Measurements from ENCODE around the gene MAPKAP1.

Gene MAPKAP1

GRCh38 chr9:125472562-125472925 lies 234.5 kb downstream of the MAPKAP1 start:
- H3K27me3 ChIP-seq: no peaks in the 10 kb centered on the region
- H3K4me3 ChIP-seq: no peak overlapping the region
- H3K4me2 ChIP-seq: no peak overlapping the region
- H3K4me1 ChIP-seq: no peaks in the 10 kb centered on the region
- no peaks in the 10 kb centered on the region for H3K9me3 ChIP-seq (replicated peaks in 1 of 11)
- TF ChIP-seq Cebpa-rat (IDR thresholded peaks at IDR 0.05): no peak
- H3K9ac ChIP-seq: no peak overlapping the region
- H3K36me3 ChIP-seq: peaks cover 20 to 96% (median 56%) of the 10 kb centered on the region in 11 experiments; a peak in 21 of 22 replicates
- H4K20me1 ChIP-seq: peaks cover 0 to 29% (median 8%) of the 10 kb centered on the region in 11 experiments; a peak in 10 of 22 replicates
- no peak overlapping the region for H3K27ac ChIP-seq

- H3K36me3 ChIP-seq: peaks cover 21 to 96% (median 55%) of the 10 kb centered on the region in 11 experiments
- peaks cover 0 to 32% (median 8%) of the 10 kb centered on the region in 11 experiments; a peak in 10 of 22 replicates for H4K20me1 ChIP-seq
- no peak overlapping the region for H3K4me3 ChIP-seq
- H3K27me3 ChIP-seq: no peaks in the 10 kb centered on the region
- no peak overlapping the region for H3K9ac ChIP-seq
- no peak overlapping the region for H3K27ac ChIP-seq
- TF ChIP-seq Cebpa-rat (IDR thresholded peaks at IDR 0.05): no peak
- no peaks in the 10 kb centered on the region for H3K9me3 ChIP-seq (replicated peaks in 1 of 11)
- no peaks in the 10 kb centered on the region for H3K4me1 ChIP-seq
- no peak overlapping the region for H3K4me2 ChIP-seq
Measured at GRCh38 chr9:125470767-125471580, 236.0 kb downstream of the MAPKAP1 start.

- Histone ChIP-seq H3K4me3 (no peak overlapping the region), H4K20me1 (peaks cover 0 to 36% (median 8%) of the 10 kb centered on the region in 11 experiments; a peak in 10 of 22 replicates), H3K27ac (no peak overlapping the region), H3K4me1 (no peaks in the 10 kb centered on the region), H3K9me3 (replicated peaks in 1 of 11) (no peaks in the 10 kb centered on the region), H3K36me3 (peaks cover 21 to 95% (median 53%) of the 10 kb centered on the region in 11 experiments), H3K27me3 (no peaks in the 10 kb centered on the region), H3K4me2 (no peak overlapping the region), H3K9ac (no peak overlapping the region)
- TF ChIP-seq Cebpa-rat (IDR thresholded peaks at IDR 0.05): no peak
Measured at GRCh38 chr9:125470189-125470588, 236.8 kb downstream of the MAPKAP1 start.

- Histone ChIP-seq H3K4me3 (no peak overlapping the region), H3K27me3 (no peaks in the 10 kb centered on the region), H3K4me1 (no peaks in the 10 kb centered on the region), H3K9ac (no peak overlapping the region), H3K4me2 (no peak overlapping the region), H3K9me3 (replicated peaks in 1 of 11) (no peaks in the 10 kb centered on the region), H4K20me1 (peaks cover 0 to 36% (median 8%) of the 10 kb centered on the region in 11 experiments; a peak in 10 of 22 replicates), H3K36me3 (peaks cover 21 to 96% (median 50%) of the 10 kb centered on the region in 11 experiments), H3K27ac (no peak overlapping the region)
- no peak for TF ChIP-seq Cebpa-rat (IDR thresholded peaks at IDR 0.05)
Measured at GRCh38 chr9:125468646-125469045, 238.4 kb downstream of the MAPKAP1 start.

GRCh38 chr9:125467116-125467740 lies 239.8 kb downstream of the MAPKAP1 start:
- no peak overlapping the region for H3K9ac ChIP-seq
- H4K20me1 ChIP-seq: peaks cover 0 to 30% (median 8%) of the 10 kb centered on the region in 11 experiments; a peak in 10 of 22 replicates
- H3K4me3 ChIP-seq: no peak overlapping the region
- H3K9me3 ChIP-seq (replicated peaks in 1 of 11): no peaks in the 10 kb centered on the region
- no peak overlapping the region for H3K27ac ChIP-seq
- no peaks in the 10 kb centered on the region for H3K4me1 ChIP-seq
- no peaks in the 10 kb centered on the region for H3K27me3 ChIP-seq
- TF ChIP-seq Cebpa-rat (IDR thresholded peaks at IDR 0.05): no peak
- H3K36me3 ChIP-seq: peaks cover 23 to 98% (median 52%) of the 10 kb centered on the region in 11 experiments
- no peak overlapping the region for H3K4me2 ChIP-seq

GRCh38 chr9:125466411-125466810 lies 240.6 kb downstream of the MAPKAP1 start:
- no peak overlapping the region for H3K4me3 ChIP-seq
- TF ChIP-seq Cebpa-rat (IDR thresholded peaks at IDR 0.05): no peak
- no peak overlapping the region for H3K4me2 ChIP-seq
- no peaks in the 10 kb centered on the region for H3K4me1 ChIP-seq
- H3K27me3 ChIP-seq: no peaks in the 10 kb centered on the region
- peaks cover 0 to 3% (median 0%) of the 10 kb centered on the region in 11 experiments; a peak in 3 of 22 replicates for H3K9me3 ChIP-seq (replicated peaks in 1 of 11)
- H3K27ac ChIP-seq: no peak overlapping the region
- H4K20me1 ChIP-seq: peaks cover 0 to 22% (median 5%) of the 10 kb centered on the region in 11 experiments; a peak in 9 of 22 replicates
- peaks cover 32 to 98% (median 56%) of the 10 kb centered on the region in 11 experiments for H3K36me3 ChIP-seq
- no peak overlapping the region for H3K9ac ChIP-seq

GRCh38 chr9:125464591-125465385 lies 242.2 kb downstream of the MAPKAP1 start:
- H4K20me1 ChIP-seq: peaks cover 0 to 7% (median 0%) of the 10 kb centered on the region in 11 experiments; a peak in 2 of 22 replicates
- no peak overlapping the region for H3K27ac ChIP-seq
- no peak overlapping the region for H3K9ac ChIP-seq
- H3K9me3 ChIP-seq (replicated peaks in 1 of 11): peaks cover 10 to 20% (median 15%) of the 10 kb centered on the region in 11 experiments; a peak in 21 of 22 replicates
- TF ChIP-seq Cebpa-rat (IDR thresholded peaks at IDR 0.05): no peak
- no peak overlapping the region for H3K4me3 ChIP-seq
- peaks cover 40 to 98% (median 64%) of the 10 kb centered on the region in 11 experiments for H3K36me3 ChIP-seq
- H3K4me1 ChIP-seq: no peaks in the 10 kb centered on the region
- no peaks in the 10 kb centered on the region for H3K27me3 ChIP-seq
- no peak overlapping the region for H3K4me2 ChIP-seq

- no peak overlapping the region for H3K27ac ChIP-seq
- H3K4me3 ChIP-seq: no peak overlapping the region
- H3K27me3 ChIP-seq: no peaks in the 10 kb centered on the region
- H3K4me1 ChIP-seq: no peaks in the 10 kb centered on the region
- no peak for TF ChIP-seq Cebpa-rat (IDR thresholded peaks at IDR 0.05)
- H4K20me1 ChIP-seq: peaks cover 0 to 7% (median 0%) of the 10 kb centered on the region in 11 experiments; a peak in 2 of 22 replicates
- H3K9ac ChIP-seq: no peak overlapping the region
- H3K4me2 ChIP-seq: no peak overlapping the region
- peaks cover 41 to 92% (median 65%) of the 10 kb centered on the region in 11 experiments for H3K36me3 ChIP-seq
- H3K9me3 ChIP-seq (replicated peaks in 1 of 11): peaks cover 14 to 28% (median 22%) of the 10 kb centered on the region in 11 experiments; a peak in 21 of 22 replicates
Measured at GRCh38 chr9:125463926-125464325, 243.1 kb downstream of the MAPKAP1 start.
